Right lobe of liver (tissue), 6 donors: Measurements from ENCODE around the gene ZNF331. TPM values are rescaled to one million over a fixed set of nuclear protein-coding genes. Genes with fewer than 3 reads are reported as not detected.

Experiments used
- ATAC-seq, 4 donors: fragments of 200-7000 bp; cut with Tn5 transposase; one replicate each; pipeline ENCODE4 v1.9.1; 2020; ENCODE audit warnings: mild to moderate bottlenecking in 4 of 4, moderate library complexity in 4 of 4
- DNase-seq, 3 donors: peaks; one replicate each; pipeline ENCODE4 v3.0.0-alpha.2; 2020
- H3K27ac ChIP-seq, 3 donors: fragments of 200-600 bp; one replicate each; pipeline ENCODE4 v1.8.0; 2022
- H3K27me3 ChIP-seq, 2 donors: fragments of 200-600 bp; one replicate each; pipeline ENCODE4 v1.8.0; 2022
- H3K36me3 ChIP-seq, 4 donors: fragments of 200-600 bp; sonication (generic) in 1 of 4; one replicate each; pipeline versions ENCODE4 v1.5.1 to v1.8.0; 2017 to 2022; ENCODE audit warnings: control low read depth in 1 of 4
- H3K4me1 ChIP-seq, 4 donors: fragments of 200-600 bp; sonication (generic) in 1 of 4; one replicate each; pipeline versions ENCODE4 v1.5.1 to v1.8.0; 2017 to 2022; ENCODE audit warnings: control low read depth in 1 of 4
- H3K4me3 ChIP-seq, 3 donors: fragments of 200-600 bp; one replicate each; pipeline ENCODE4 v1.8.0; 2022
- H3K9me3 ChIP-seq, 4 donors: fragments of 200-600 bp; sonication (generic) in 1 of 4; one replicate each; pipeline versions ENCODE4 v1.5.1 to v1.8.0; 2017 to 2022; ENCODE audit warnings: control low read depth in 1 of 4
- POLR2A ChIP-seq: fragments of 450-650 bp; IDR thresholded peaks from one replicate; pipeline ENCODE4 v1.6.1; 2017; ENCODE audit warnings: antibody characterized with exemption, mild to moderate bottlenecking
- WGBS: methylation state at CpG from one replicate; pipeline ENCODE4 v1.1.6; 2018; ENCODE audit warnings: low coverage, low lambda C conversion rate; ENCODE audit not compliant: insufficient coverage; ENCODE audit errors: missing lambda C conversion rate; 5-methylcytosine and 5-hydroxymethylcytosine counted together
- intact Hi-C, 2 donors: fragments of 100-400 bp; cut with DNase I; formaldehyde crosslinking; loops; one replicate each; pipeline versions ENCODE4 v1.11.2 to v1.14.1; 2022
- total RNA-seq, 6 experiments: library from RNA; depleted of rRNA in 2 of 6; stranded (reverse); fragments of >200 nt in 2 of 6; fragmentation: NEBNext Ultra II Directional in 3 of 6; extraction: Animal tissue kit (Norgen Biotek cat#: 25700) in 3 of 6; gene quantifications; one replicate each; pipeline versions ENCODE4 v1.1.0 to v1.2.4, GENCODE V29; 2016 to 2023
- TF ChIP-seq, protein P1 (sequence below), 4 donors: fragments of 200-600 bp in 3 of 4; fragments of 450-650 bp in 1 of 4; IDR thresholded peaks; one replicate each; pipeline versions ENCODE4 v1.5.1 to v1.8.0; 2016 to 2022; ENCODE audit warnings: antibody characterized with exemption in 4 of 4, mild to moderate bottlenecking in 2 of 4
- donor health status: DM: no; HTN: yes; CAD: no.
- donor health status: DM: no; HTN: no; CAD: no.
- donor health status: DM: no; HTN: no; CAD: no.
- donor health status: DM: no; HTN: yes; CAD: no.
- donor health status: DM: no; HTN: yes; CAD: no.

Gene ZNF331
- total RNA-seq, 6 experiments from 2014 or later = 2.0 to 5.8 (median 3.5) TPM

DNA sequence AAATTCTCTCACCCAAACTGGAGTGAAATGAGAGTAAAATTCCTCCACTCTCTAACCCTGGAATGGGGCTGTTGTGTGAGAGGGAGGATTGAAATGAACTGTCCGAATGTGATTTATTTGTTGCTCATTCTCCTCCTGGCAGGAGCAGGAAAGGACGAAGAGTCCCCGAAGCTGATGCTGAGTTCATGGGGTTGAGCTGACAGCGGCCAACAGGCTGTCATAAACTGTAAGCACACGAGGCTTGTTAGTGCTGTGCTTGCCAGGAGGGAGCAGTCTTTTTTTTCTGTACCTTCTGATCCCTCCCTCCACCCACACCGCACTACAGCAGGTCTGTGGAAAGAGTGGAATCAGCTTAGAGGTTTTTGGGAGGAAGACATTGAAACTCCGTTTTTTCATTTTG, 33.1 kb upstream of the ZNF331 start:
- Histone ChIP-seq H3K36me3 (no peaks in the 10 kb centered on the region), H3K27ac (peak overlapping the region in 1 of 3 donors; percentile 30), H3K9me3 (no peaks in the 10 kb centered on the region), H3K4me1 (no peaks in the 10 kb centered on the region), H3K27me3 (no peaks in the 10 kb centered on the region), H3K4me3 (no peak overlapping the region)
- intact Hi-C loops = no loop called here
- TF ChIP-seq, protein P1, sequence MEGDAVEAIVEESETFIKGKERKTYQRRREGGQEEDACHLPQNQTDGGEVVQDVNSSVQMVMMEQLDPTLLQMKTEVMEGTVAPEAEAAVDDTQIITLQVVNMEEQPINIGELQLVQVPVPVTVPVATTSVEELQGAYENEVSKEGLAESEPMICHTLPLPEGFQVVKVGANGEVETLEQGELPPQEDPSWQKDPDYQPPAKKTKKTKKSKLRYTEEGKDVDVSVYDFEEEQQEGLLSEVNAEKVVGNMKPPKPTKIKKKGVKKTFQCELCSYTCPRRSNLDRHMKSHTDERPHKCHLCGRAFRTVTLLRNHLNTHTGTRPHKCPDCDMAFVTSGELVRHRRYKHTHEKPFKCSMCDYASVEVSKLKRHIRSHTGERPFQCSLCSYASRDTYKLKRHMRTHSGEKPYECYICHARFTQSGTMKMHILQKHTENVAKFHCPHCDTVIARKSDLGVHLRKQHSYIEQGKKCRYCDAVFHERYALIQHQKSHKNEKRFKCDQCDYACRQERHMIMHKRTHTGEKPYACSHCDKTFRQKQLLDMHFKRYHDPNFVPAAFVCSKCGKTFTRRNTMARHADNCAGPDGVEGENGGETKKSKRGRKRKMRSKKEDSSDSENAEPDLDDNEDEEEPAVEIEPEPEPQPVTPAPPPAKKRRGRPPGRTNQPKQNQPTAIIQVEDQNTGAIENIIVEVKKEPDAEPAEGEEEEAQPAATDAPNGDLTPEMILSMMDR (IDR thresholded peaks at IDR 0.05) = no peak
- TF ChIP-seq POLR2A = no peak
- peak in 3 of 4 donors; percentile 18 to 68 (median 40) for ATAC-seq
- 21% methylated on average over 4 of the region's 7 CpGs for WGBS
- DNase-seq = no peak

DNA sequence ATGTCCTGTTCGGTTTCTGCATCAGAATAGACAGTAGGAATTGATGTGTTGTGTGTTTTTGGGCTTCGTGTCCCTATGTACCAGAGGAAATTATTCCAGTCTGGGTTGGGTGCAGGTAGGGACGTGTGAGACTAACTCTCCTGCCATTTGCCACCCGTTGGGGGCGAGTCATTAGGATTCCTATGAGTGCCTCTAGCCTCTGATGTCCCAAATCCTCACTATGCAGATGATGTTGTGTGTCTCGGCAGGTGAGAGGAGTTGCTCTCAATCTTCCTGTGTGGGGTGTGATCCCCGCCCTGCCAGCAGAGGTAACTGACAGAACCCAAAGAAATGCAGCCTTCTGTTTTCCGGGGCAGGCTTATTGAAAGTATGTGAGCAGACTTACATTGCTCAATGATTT, 31.2 kb upstream of the ZNF331 start:
- H3K27ac ChIP-seq = no peak overlapping the region
- no peaks in the 10 kb centered on the region for H3K9me3 ChIP-seq
- ATAC-seq (no peak), DNase-seq (no peak)
- TF ChIP-seq POLR2A = no peak
- TF ChIP-seq, protein P1 (IDR thresholded peaks at IDR 0.05) = no peak
- no peaks in the 10 kb centered on the region for H3K36me3 ChIP-seq
- H3K27me3 ChIP-seq = no peaks in the 10 kb centered on the region
- WGBS = 50% methylated on average over 1 of the region's 8 CpGs
- H3K4me3 ChIP-seq = no peak overlapping the region
- no peaks in the 10 kb centered on the region for H3K4me1 ChIP-seq
- intact Hi-C loops = no loop called here

DNA sequence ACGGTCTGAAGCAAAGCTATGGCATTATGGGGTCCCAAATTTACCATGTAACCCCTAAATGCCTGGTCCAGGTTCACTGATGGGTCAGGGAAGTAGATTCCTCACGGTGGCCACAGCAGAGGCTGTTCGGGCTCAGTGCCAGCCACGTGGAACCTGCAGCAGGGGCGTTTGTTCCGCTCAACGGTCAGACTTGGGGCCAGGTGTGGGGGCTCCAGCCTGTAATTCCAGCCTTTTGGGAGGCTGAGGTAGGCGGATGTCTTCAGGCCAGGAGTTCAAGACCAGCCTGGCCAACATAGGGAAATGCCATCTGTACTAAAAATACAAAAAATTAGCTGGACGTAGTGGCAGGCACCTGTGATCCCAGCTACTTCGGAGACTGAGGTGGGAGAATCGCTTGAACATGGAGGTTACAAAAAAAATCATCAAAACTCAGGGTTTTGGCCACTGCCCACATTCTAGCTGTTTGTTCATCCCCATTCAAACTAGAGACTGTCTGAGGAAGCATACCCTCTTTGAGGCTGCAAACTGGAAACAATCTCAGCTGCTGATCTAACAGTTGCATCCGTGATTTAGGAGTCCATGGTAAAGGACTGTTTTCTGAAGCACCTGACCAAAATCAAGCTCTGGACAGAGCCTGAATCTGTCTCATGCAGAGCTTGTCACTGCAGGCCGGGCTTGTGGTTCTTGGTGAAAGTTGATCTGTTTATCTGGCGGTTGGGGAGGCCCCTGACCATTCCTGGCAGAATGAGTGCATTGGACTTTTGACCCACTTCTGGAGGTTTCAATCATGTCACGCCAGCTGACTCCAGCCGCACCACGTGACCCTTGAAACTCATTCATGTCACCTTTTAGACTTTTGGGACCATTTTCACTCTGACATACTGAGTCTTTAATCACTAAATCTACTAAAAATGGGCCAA, 30.2 kb upstream of the ZNF331 start:
- ATAC-seq (no peak), DNase-seq (no peak)
- no peaks in the 10 kb centered on the region for H3K36me3 ChIP-seq
- H3K4me3 ChIP-seq = no peak overlapping the region
- no peaks in the 10 kb centered on the region for H3K9me3 ChIP-seq
- no peak for TF ChIP-seq POLR2A
- TF ChIP-seq, protein P1 (IDR thresholded peaks at IDR 0.05) = no peak
- no peaks in the 10 kb centered on the region for H3K4me1 ChIP-seq
- no peak overlapping the region for H3K27ac ChIP-seq
- intact Hi-C loops = no loop called here
- no peaks in the 10 kb centered on the region for H3K27me3 ChIP-seq
- WGBS = 45% methylated on average over 12 of the region's 17 CpGs

DNA sequence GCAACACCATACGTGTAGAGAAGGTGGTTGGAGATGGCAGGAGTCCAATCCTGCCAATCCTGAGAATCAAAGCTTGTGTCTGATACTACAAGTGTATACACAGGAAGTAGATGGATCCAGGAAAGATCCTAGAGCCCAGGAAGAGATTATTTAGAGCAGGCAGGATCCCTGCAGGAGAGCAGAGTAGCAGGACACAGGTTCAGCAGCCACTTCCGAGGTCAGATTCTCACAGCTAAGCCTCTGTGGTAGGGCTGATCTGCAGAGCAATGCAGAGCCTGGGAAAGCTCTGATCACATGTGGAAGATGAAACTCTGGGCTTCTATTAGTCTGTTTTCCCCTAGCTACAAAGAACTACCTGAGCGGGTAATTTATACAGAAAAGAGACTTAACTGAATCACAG, 28.5 kb upstream of the ZNF331 start:
- ATAC-seq (peak in 2 of 4 donors; percentile 37 to 55), DNase-seq (no peak)
- Histone ChIP-seq H3K36me3 (no peaks in the 10 kb centered on the region), H3K4me3 (no peak overlapping the region), H3K27me3 (no peaks in the 10 kb centered on the region), H3K9me3 (no peaks in the 10 kb centered on the region), H3K27ac (no peak overlapping the region), H3K4me1 (no peaks in the 10 kb centered on the region)
- WGBS = 35% methylated on average over 3 of the region's 3 CpGs
- TF ChIP-seq, protein P1 (IDR thresholded peaks at IDR 0.05) = no peak
- TF ChIP-seq POLR2A = no peak
- intact Hi-C loops = no loop called here
